Measurements from ENCODE around the gene CHRNA1.
A peak's percentile ranks its signal among the peaks of the same experiment; 100 is the strongest.

The CHRNA1 gene

DNA sequence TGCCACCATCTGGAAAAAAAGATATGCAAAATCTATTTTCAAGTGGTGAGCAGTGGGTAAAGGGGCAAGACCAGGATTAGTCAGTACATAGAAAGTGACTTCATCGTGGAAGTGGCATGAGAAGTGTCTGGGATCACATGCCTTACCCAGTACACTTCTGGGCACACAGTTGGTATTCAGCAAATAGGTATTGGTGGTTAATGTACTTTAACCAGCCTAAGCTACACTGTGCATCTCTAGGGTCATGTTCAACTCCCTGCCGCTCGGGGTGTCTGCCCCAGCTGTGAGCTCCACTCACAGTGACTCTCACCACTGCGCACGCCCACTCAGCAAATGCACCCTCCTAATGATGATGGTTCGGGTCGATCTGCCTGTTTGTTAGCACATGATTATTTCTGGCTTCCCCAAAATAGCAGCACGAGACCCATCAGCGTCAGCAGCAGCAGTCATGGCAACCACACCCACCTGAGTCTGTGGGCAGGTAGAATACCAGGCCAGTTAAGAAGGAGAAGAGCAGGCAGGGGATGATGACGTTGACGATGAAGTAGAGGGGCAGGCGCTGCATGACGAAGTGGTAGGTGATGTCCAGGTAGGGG lies 11.1 kb downstream of the CHRNA1 start:
- ATAC-seq (peak; percentile 76), DNase-seq (peak in 1 of 2 donors; percentile 38)
- peak overlapping the region in 1 of 2 donors; percentile 72 for H3K4me3 Mint-ChIP-seq
- peak overlapping the region in 1 of 2 donors; percentile 96 for H3K27ac Mint-ChIP-seq
- H3K9me3 Mint-ChIP-seq = no peaks in the 10 kb centered on the region
- peaks cover 47% of the 10 kb centered on the region for H3K4me1 Mint-ChIP-seq
- no peaks in the 10 kb centered on the region for H3K27me3 Mint-ChIP-seq

DNA sequence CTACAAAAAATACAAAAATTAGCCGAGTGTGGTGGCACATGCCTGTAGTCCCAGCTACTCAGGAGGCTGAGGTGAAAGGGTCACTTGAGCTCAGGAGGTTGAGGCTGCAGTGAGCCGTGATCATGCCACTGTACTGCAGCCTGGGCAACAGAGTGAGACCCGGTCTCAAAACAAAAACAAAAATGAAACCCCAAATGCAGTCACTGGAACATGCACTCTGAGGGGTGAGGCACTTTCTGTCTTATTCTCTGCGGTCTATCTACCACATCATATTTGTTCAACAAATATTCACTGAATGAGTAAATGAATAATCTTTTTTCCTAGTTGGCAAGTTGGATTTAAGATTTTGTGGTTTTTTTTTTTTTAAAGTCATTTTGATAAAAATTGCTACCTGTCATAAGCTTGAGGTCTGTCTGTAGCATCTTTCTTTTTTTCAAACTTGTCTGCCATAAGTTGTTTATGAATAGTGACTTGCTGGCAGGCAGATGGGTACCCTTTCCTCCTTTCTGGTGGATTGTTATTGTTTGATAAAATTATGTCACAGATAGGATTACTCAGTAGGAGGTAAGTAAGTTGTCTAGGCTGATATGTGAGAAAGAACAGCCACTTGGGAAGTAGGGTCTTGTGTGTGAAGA lies 11.8 kb downstream of the CHRNA1 start:
- Mint-ChIP-seq H3K27me3 (no peaks in the 10 kb centered on the region), H3K27ac (peak overlapping the region in 1 of 2 donors; percentile 96), H3K9me3 (no peaks in the 10 kb centered on the region), H3K4me1 (peaks cover 47% of the 10 kb centered on the region), H3K4me3 (peak overlapping the region in 1 of 2 donors; percentile 72)
- ATAC-seq = peak; percentile 84
- DNase-seq = peak in 1 of 2 donors; percentile 62

DNA sequence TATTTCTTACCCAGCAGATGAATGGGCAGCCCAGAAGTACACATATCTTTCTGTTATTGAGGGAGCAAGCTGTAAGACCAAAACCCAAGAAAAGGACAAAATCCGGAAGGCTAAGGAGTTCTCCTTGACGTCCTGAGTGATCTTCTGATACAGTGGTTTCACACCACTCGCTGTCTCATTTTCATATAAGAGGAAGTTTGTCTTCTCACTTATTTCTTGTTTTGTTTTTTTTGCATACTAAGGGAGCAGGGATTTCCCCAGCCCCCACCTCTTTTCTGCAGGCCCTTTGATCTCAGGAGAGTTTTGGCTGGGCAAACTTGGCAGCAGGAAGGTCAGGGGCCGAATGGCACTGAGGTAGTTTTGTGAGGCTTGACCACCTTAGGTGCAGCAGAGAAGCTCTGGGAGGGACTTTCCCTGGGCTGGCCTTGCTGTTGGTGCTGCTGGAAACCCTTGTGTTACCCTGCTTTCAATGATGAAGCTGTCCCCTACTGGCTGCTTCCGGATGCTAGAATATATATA lies 13.3 kb downstream of the CHRNA1 start:
- H3K27ac Mint-ChIP-seq = peak overlapping the region in 1 of 2 donors; percentile 67
- no peaks in the 10 kb centered on the region for H3K27me3 Mint-ChIP-seq
- DNase-seq (peak; percentile 39 to 70), ATAC-seq (peak; percentile 53)
- H3K4me3 Mint-ChIP-seq = peak overlapping the region; percentile 46 to 74
- no peaks in the 10 kb centered on the region for H3K9me3 Mint-ChIP-seq
- peaks cover 47% of the 10 kb centered on the region for H3K4me1 Mint-ChIP-seq

DNA sequence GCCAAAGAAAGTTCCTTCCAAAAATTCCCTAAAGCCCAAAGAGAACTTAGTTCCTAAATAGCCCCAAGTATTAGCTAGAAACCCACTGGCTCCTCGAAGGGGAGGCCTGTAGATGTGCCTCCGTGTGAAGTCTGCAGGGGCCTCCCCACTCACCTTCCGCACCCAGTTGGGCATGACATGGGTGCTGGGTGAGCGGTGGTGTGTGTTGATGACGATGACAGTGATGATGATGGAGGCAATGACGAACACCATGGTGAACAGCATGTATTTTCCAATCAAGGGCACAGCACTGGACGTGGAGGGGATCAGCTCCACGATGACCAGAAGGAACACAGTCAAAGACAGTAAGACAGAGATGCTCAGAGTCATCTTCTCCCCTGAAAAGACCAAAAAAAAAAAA lies 14.5 kb downstream of the CHRNA1 start:
- H3K27me3 Mint-ChIP-seq = no peaks in the 10 kb centered on the region
- no peak for ATAC-seq
- no peaks in the 10 kb centered on the region for H3K9me3 Mint-ChIP-seq
- H3K4me1 Mint-ChIP-seq = peaks cover 47% of the 10 kb centered on the region
- no peak overlapping the region for H3K27ac Mint-ChIP-seq
- peak in 1 of 2 donors; percentile 6 for DNase-seq
- no peak overlapping the region for H3K4me3 Mint-ChIP-seq

DNA sequence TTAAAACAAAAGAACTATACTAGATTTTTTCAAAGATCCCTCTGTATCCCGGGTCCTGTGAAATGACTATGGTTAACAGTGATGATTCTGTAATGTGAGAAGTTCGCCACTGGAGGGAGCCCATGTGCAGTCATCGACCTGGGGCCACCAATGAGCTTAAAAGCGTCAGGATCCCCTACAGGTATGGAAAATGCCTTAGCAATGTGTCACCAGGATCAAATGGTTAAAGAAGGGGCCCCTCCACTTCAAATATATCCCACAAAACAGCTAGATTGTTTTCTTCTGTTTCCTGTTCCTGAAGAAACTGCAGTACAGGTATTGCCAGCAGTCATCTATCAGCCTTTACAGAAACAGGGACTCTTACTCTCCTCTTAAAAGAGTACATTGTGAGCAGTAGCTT lies 15.3 kb downstream of the CHRNA1 start:
- ATAC-seq = no peak
- Mint-ChIP-seq H3K27me3 (no peaks in the 10 kb centered on the region), H3K4me1 (peaks cover 47% of the 10 kb centered on the region), H3K9me3 (no peaks in the 10 kb centered on the region), H3K27ac (no peak overlapping the region), H3K4me3 (no peak overlapping the region)
- DNase-seq = peak; percentile 64 to 67

DNA sequence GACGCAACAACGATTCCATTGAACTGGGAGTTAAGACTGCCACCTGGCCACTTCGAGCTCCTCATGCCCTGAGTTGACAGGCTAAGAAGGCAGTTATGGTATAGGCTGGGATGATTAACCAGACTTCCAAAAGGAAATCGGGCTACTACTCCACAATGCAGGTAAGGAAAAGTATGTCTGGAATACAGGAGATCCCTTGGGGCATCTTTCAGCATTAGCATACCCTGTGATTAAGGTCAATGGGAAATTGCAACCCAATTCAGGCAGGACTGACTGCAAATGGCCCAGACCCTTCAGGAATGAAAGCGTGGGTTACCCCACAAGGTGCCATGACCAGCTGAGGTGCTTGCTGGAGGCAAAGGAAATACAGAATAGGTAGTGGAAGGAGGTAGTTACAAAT lies 19.1 kb downstream of the CHRNA1 start:
- no peak for ATAC-seq

DNA sequence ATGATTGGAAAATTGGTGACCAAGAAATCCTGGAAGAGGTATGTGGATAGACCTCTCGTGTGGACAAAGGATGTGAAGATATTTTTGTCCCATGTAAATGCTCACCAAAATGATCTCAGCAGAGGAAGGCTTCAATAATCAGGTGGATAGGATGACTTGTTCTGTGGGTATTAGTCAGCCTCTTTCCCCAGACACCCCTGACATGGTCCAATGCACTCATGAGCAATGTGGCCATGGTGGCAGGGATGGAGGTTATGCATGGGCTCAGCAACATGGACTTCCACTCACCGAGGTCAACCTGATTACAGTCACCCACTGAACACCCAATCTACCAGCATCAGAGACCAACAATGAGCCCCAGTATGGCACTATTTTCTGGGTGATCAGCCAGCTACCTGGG lies 20.2 kb downstream of the CHRNA1 start:
- Mint-ChIP-seq H3K27me3 (peaks cover 13% of the 10 kb centered on the region), H3K4me1 (peaks cover 4% of the 10 kb centered on the region), H3K27ac (no peak overlapping the region), H3K9me3 (no peaks in the 10 kb centered on the region), H3K4me3 (no peak overlapping the region)
- no peak for DNase-seq
- ATAC-seq = no peak

More for the DNA sequence above, 19.1 kb downstream of the CHRNA1 start:
- no peaks in the 10 kb centered on the region for H3K9me3 Mint-ChIP-seq
- H3K4me1 Mint-ChIP-seq = peaks cover 14% of the 10 kb centered on the region
- H3K27me3 Mint-ChIP-seq = peaks cover 13% of the 10 kb centered on the region
- H3K4me3 Mint-ChIP-seq = no peak overlapping the region
- no peak overlapping the region for H3K27ac Mint-ChIP-seq
- no peak for DNase-seq

DNA sequence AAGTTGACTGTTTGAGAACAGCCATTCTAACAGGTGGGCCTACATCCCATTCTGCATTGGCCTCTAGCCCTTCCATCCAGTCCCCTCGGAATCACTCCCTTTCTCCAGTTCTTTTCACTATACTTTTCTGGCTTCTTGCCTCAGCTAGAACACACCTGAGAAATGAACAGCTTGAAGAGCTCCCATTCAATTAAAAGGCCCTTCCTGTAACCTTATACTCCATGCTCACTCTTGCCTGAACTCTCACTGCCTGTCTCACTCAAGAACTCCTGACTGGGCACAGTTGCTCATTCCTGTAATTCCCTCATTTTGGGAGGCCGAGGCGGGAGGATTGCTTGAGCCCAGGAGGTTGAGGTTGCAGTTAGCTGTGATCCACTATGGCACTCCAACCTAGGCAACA lies 23.6 kb downstream of the CHRNA1 start:
- Mint-ChIP-seq H3K4me3 (no peak overlapping the region), H3K9me3 (no peaks in the 10 kb centered on the region), H3K27me3 (peaks cover 13% of the 10 kb centered on the region), H3K27ac (no peak overlapping the region), H3K4me1 (no peaks in the 10 kb centered on the region)
- ATAC-seq = no peak
- no peak for DNase-seq

DNA sequence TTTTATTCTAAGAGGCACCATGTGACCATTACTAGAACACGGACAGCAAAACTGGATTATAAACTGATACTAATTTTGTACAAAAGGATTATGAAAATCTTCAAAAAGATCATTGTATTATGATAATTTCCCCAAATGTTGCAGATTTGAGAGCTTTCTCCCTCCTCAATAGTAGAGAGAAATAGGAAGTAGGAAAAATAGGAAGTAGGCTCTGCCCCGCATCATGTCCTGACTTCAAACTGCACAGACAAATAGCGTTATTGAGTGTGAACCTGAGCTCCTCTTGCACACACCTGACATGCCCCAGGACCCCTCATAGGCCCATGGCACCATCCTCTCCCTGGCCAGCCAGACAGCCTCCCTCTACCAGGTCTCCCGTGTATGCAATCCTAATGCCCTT lies 25.4 kb downstream of the CHRNA1 start:
- H3K27me3 Mint-ChIP-seq = peaks cover 13% of the 10 kb centered on the region

DNA sequence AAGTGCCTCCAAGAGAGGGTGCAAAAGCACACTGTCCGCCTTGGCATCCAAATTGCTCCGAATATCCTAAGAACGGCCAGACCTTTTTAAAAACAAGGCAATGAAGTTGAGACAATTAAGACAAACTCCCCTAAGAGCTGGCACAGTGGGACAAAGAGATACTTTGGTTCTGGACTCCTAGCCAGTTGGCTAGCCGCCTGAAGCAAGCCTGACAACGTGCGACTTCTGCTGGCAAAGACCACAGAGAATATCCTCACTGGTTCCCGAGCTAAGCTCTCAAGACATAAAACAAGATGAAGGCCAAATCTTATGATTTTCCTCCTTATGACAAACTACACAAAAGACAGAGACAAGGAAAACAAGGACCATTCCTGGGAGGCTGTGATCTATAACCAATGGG lies 32.7 kb downstream of the CHRNA1 start:
- Mint-ChIP-seq H3K4me1 (peaks cover 24% of the 10 kb centered on the region), H3K9me3 (no peaks in the 10 kb centered on the region), H3K27me3 (peaks cover 19% of the 10 kb centered on the region), H3K27ac (no peak overlapping the region), H3K4me3 (no peak overlapping the region)
- DNase-seq (no peak), ATAC-seq (no peak)

More for the DNA sequence above, 25.4 kb downstream of the CHRNA1 start:
- ATAC-seq (no peak), DNase-seq (no peak)
- no peak overlapping the region for H3K27ac Mint-ChIP-seq
- H3K9me3 Mint-ChIP-seq = no peaks in the 10 kb centered on the region
- H3K4me1 Mint-ChIP-seq = no peaks in the 10 kb centered on the region
- no peak overlapping the region for H3K4me3 Mint-ChIP-seq

DNA sequence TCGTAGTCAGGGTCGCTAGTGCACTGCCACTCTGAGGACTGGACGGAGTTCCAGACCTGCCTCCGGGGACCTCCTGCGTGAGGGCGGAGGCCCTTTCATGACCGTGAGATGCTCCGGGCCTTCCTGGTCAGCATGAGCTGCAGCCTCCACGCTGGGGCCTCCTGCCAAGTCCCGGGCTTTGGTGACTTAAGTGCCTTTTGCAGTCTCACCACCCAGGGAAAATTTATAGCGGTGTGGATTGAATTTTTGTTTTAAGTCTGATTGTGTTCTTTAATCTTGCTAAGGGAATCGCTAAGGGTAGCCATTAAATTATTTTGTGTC lies 33.6 kb downstream of the CHRNA1 start:
- H3K4me1 Mint-ChIP-seq = peaks cover 33% of the 10 kb centered on the region
- ATAC-seq = no peak
- peak overlapping the region in 1 of 2 donors; percentile 93 for H3K27ac Mint-ChIP-seq
- H3K27me3 Mint-ChIP-seq = peaks cover 19% of the 10 kb centered on the region
- peak overlapping the region; percentile 86 to 94 for H3K4me3 Mint-ChIP-seq
- no peaks in the 10 kb centered on the region for H3K9me3 Mint-ChIP-seq
- no peak for DNase-seq

DNA sequence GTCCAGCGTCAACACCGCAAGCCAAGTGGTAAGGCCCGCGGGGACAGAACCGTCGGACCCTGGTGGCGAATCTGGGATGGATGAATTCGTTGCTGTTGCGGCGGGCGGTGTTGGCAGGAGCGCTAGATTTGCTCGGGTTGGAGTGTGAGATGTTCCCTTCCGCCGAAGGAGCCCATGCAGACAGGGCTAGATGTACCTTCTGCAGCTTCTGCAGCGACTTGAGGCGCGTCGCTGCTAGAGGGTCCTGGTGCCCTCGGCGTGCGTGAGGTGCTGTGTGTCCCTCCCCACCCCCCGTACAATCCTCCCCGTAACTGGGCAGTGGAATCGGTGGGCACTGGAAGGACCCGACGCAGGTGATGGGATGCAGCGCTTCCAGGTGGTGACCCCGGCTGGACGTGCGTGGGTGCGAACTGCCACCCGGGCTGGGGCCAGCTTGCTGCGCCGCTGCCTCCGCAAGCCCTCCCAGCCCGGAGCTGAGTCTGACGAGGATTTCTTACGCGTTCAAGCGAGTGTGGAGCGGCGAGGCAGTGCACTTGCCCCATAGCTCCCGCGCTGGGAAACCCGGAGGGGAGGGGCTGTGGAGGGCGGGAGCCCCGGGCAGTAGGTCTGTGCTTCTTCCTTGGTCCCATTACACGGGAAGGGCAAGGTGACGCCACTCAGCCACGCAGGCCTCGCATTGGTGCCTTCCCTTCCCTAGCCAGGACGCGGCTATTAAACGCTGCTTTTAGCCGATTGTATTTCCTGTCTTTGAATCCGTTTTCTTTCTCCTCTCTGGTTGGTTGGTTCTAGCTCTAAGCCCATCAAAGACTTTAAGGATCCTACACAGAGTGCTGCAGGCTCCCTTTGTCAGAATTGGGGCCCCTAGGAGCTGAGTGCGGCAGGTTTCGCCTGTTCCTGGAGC lies 34.2 kb downstream of the CHRNA1 start:
- Mint-ChIP-seq H3K4me3 (peak overlapping the region; percentile 86 to 94), H3K4me1 (peaks cover 34% of the 10 kb centered on the region), H3K27ac (peak overlapping the region; percentile 35 to 93), H3K9me3 (no peaks in the 10 kb centered on the region), H3K27me3 (peaks cover 19% of the 10 kb centered on the region)
- peak; percentile 58 for DNase-seq
- ATAC-seq = peak; percentile 88

DNA sequence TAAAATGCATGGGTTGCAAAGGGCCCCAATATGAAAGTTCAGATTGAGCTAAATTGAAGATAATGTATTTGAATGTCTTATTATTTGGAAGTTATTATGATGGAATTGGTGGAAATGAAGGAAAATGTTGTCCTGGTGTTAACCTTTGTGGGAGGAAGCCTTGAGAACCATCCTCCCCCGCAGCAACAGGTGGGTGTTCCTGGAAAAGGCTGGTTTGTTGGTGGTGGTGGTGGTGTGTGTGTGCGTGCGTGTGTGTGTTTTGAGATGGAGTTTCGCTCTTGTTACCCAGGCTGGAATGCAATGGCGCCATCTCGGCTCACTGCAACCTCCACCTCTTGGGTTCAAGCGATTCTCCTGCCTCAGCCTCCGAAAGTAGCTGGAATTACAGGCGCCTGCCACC lies 36.2 kb downstream of the CHRNA1 start:
- H3K27ac Mint-ChIP-seq = no peak overlapping the region
- H3K4me1 Mint-ChIP-seq = peaks cover 34% of the 10 kb centered on the region
- no peak overlapping the region for H3K4me3 Mint-ChIP-seq
- DNase-seq (no peak), ATAC-seq (no peak)
- peaks cover 19% of the 10 kb centered on the region for H3K27me3 Mint-ChIP-seq
- peaks cover 8% of the 10 kb centered on the region in 2 donors for H3K9me3 Mint-ChIP-seq

DNA sequence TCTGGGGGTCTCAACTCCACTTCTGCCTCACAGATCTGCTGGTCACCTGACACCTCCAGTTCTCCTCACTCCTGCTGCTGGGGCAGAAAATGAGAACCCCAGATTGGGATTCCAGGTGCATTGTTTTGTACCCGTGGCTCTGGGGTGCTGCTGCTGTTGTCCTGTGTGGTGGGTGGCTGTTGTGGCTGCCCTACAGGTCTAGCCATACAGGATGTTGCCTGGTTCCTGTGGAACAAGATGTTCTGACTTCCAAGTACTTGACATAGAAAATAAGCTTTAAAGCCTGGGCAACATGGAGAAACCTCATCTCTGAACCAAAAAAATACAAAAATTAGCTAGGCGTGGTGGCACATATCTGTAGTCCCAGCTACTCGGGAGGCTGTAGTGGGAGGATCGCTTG lies 38.1 kb downstream of the CHRNA1 start:
- DNase-seq (no peak), ATAC-seq (no peak)
- Mint-ChIP-seq H3K27me3 (peaks cover 8% of the 10 kb centered on the region), H3K9me3 (peaks cover 8% of the 10 kb centered on the region in 2 donors), H3K4me3 (no peak overlapping the region), H3K27ac (no peak overlapping the region), H3K4me1 (peaks cover 34% of the 10 kb centered on the region)

DNA sequence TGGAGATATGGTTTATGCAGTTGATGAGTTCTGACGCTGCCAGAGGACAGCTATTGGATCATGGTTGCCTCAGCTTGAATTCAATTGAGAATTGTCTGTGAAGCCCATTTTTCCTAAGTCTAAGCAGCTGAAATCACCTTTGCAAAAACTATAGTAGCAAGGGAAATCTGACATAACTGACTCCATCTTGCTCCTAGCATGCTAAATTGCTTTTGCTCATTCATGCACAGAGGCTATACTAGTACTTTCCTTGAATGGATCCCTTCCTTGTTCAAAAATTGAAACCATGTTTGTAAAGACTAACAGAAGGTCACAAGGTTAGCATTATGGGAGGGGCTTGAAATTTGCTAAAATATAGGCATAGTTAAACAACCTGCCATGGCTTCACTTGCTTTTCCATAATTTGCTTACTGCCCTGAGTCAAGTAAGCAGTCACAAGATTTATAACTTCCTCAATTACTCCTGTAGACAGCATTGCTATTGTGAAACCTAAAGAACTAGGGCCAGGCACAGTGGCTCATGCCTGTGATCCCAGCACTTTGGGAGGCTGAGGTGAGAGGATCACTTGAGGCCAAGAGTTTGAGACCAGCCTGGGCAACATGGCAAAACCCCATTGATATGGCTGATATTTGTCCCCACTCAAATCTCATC lies 41.2 kb downstream of the CHRNA1 start:
- Mint-ChIP-seq H3K9me3 (peaks cover 15 to 21% of the 10 kb centered on the region in 2 donors), H3K27me3 (no peaks in the 10 kb centered on the region), H3K4me3 (no peak overlapping the region), H3K27ac (no peak overlapping the region), H3K4me1 (peaks cover 28% of the 10 kb centered on the region)
- no peak for ATAC-seq
- no peak for DNase-seq
